HG02763 (cell line): ENCODE measurements around the gene HAGH.
A peak's percentile ranks its signal among the peaks of the same experiment; 100 is the strongest.
"Not testable (repeated sequence)": the region's sequence is repeated elsewhere in the genome, so short reads cannot be mapped to it uniquely, and the experiment has no call there.

ENCODE experiments used
- ATAC-seq: cut with Tn5 transposase; IDR thresholded peaks from one replicate; pipeline ENCODE4 v1.9.1; 2021; ENCODE audit warnings: mild to moderate bottlenecking, moderate library complexity; ENCODE audit not compliant: unreplicated experiment

HAGH gene

GRCh38 chr16:1826691-1827573 is at the start of gene HAGH, which contains the start of gene FAHD1:
HAGH (minus strand) TSS chr16:1826825; CDS start chr16:1826787, 38 bp downstream.
FAHD1 (plus strand) TSS chr16:1827206; CDS start chr16:1827239, 33 bp downstream.
- peak; percentile 80 for ATAC-seq

GRCh38 chr16:1876066-1876465 is 49.4 kb upstream of the HAGH start:
- not testable (repeated sequence) for ATAC-seq

DNA sequence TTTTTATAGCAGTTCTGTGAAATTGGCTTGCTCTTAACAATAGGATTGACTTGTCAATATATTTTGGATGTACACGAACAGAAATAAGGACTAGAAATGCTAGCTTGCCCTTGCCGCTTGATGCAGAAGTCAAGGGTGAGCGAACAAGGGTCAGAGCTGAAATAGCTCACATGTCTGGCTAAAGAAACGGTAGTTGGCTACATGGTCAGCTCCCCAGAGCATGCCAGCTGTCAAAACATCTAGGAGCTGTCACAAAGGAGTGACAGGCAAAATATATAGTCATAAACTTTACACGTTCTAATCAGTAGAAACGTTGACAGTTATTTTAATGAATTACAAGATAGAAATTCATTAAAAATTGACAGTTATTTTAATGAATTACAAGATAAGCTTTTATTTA is 48.2 kb upstream of the HAGH start:
- ATAC-seq: no peak

DNA sequence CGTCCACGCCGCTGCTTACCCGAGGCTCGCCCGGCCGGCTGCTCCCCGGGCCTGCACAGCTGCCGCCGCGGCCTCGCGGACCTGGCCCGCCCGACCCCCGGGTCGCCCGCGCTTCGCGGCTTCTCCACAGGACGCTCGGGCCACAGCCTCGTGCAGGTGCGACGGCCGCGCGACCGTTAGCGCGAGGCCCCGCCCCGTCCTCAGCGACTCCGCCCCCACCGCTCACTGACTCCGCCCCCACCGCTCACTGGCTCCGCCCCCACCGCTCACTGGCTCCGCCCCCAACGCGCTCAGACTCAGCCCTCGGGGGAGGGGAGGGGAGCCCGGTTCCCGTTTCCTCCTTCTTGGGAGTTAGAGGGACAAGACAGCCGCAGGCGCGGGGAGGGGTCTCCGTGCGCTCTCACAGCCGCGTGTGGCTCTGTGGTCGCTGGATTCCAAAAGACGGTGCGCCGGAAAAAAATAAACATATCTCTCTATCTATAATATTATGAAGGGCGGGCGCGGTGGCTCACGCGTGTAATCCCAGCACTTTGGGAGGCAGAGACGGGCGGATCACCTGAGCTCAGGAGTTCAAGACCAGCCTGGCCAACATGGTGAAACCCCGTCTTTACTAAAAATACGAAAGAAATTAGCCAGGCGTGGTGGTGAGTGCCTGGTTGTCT is 45.5 kb upstream of the HAGH start, which contains the start of gene MEIOB:
Gene MEIOB, minus strand, starts transcription at position 191 of the 662 bp plus-strand sequence. CDS start 3,989 bp downstream, outside the sequence.
- no peak for ATAC-seq

DNA sequence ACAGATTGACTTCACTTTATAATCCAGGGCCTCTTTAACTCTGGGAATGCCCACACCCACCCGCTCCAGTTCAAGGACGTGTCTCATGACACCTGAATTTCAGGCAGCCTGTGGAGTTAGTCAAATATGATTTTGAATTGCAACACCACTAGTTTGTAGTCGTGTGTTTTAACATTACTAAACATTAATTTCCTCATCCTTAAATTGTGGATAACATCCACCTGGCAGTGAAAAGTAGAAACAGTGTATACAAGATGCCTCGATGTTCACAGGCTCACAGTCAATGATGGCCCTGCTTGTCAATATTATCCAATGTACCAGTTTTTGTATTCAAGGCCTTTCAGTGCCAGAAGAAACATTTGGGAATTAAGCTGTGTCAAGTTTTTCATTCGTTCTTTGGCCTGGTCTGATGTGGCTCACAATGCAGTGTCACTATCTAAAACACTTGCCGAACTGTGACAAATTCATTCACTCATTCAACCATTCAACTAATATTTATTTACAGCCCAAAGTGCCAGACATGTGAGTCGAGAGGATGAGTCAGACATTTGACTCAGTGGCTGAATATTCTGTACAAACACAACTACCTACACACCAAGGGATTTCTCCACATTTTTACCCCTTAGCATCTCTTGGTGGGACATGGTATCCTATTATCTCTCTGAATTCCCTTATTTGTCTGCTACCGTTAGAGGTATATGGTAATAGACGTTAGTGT is 43.9 kb upstream of the HAGH start:
- no peak for ATAC-seq

- no peak for ATAC-seq
Measured at GRCh38 chr16:1865902-1866690, 39.5 kb upstream of the HAGH start.

- no peak for ATAC-seq
Measured at GRCh38 chr16:1863681-1864460, 37.2 kb upstream of the HAGH start.

- ATAC-seq: no peak
Measured at GRCh38 chr16:1862394-1862793, 35.8 kb upstream of the HAGH start.

DNA sequence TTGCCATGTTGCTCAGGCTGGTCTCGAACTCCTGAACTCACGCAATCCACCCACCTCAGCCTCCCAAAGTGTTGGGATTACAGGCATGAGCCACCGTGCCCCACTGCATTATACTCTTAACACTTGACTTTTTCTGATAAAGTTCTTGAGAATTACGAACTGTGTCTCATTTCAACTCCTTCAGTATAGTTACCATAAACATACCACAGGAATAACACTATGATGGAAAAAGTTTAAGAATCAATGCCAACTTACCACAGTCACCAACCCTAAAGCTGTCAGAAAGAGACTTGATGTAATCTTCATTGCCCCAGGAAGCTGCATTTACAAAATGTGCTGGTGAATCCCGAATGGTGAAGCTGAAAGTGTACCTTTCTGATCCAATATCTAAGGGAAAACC is 35.1 kb upstream of the HAGH start:
- no peak for ATAC-seq

- ATAC-seq: no peak
Measured at GRCh38 chr16:1859650-1860049, 33.0 kb upstream of the HAGH start.

DNA sequence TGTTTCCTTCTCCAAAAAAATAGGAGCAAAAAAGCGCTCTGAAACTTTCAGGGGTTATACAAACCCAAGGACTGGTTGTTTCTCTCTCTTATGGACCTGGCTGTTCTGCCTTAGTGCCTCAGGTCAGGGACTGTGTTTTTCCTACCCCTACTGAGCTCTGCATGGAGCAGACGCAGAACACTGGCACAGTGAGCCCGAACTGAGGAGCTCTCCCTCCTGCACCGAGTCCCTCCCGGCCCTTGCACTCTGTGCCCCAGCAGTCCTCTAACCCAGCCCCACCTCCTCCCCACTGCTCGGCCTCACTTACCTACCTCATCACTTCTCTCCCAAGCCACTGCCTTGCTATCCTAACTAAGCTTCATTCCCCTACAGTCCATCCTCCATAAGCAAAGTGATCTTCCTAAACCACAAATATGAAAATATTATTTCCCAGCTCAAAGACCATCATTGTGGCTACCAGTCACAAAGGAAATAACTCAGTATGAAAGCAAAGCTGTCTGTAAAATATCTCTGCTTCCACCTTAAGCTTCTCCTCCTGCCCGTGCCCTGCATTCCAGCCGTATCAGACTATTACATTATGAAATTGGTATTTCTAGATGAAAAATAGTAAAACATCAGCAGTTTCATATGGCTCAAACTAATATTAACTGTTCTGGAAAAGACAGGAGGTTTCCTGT is 31.7 kb upstream of the HAGH start:
- no peak for ATAC-seq

DNA sequence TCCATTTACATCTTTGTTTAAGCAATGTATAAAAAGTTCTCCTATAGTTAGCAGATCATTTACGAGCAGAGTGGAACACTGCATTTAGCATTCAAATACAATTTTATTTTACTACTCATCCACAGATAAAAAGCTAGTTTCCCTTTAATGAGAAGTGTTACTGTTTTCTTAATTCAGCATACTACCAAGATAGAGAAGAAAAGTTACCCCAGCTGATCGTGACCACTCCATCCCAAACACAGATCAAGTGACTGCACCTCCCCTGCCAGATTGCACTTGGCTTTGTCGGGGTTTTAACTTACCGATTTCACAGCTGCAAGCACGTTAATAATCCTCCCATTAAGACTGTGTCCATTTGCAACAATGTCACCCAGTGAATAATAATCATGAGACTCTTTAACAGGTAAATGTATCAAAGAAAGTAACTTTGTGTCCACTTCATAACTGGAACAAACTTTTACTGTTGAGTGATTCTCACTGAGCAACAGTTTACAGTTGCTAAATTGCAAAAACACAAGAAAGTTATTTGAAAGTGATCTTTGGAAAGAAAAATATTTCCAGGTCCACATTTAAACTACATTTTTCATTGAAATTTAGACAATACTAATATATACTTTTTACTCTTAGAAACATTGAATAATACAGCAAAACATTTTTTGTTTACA is 30.9 kb upstream of the HAGH start:
- ATAC-seq: no peak

DNA sequence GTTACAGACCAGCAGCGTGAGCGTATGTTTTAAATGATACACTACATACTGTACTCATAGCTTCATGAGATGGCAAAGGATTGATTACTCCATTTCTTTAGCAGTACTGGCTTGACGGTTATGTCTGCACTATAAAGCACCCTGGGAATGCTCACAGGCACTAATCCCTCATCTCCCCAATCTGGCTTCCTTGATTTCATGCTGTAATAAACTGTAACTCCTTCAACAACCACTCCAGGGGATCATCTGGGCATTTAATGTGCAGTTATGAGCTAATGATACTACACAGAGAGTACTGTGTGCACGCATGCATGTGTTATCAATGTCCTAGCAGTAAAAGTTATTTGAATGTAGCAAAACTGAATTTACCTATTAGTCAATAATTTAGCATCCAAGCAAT is 25.2 kb upstream of the HAGH start:
- no peak for ATAC-seq

GRCh38 chr16:1850981-1851380 is 24.4 kb upstream of the HAGH start:
- ATAC-seq: no peak

DNA sequence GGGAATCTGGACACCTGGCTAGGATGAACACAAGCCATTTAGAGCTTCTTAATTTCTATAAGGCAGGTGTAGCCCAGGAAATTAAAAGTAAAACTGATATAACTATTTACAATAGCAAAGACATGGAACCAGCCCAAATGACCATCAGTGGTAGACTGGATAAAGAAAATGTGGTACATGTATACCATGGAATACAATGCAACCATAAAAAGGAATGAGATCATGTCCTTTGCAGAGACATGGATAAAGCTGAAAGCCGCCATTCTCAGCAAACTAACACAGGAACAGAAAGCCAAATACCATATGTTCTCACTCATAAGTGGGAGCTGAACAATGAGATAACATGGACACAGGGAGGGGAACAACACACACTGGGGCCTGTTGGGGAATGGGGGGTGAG is 19.8 kb upstream of the HAGH start:
- ATAC-seq: no peak

- ATAC-seq: no peak
Measured at GRCh38 chr16:1845985-1846384, 19.4 kb upstream of the HAGH start.

GRCh38 chr16:1839554-1839953 is 12.9 kb upstream of the HAGH start:
- ATAC-seq: no peak

- ATAC-seq: no peak
Measured at GRCh38 chr16:1834096-1834495, 7.5 kb upstream of the HAGH start.
